ENCODE data around the gene DNAH10.
"Not testable (repeated sequence)": the region's sequence is repeated elsewhere in the genome, so short reads cannot be mapped to it uniquely, and the experiment has no call there.

The DNAH10 gene

DNA sequence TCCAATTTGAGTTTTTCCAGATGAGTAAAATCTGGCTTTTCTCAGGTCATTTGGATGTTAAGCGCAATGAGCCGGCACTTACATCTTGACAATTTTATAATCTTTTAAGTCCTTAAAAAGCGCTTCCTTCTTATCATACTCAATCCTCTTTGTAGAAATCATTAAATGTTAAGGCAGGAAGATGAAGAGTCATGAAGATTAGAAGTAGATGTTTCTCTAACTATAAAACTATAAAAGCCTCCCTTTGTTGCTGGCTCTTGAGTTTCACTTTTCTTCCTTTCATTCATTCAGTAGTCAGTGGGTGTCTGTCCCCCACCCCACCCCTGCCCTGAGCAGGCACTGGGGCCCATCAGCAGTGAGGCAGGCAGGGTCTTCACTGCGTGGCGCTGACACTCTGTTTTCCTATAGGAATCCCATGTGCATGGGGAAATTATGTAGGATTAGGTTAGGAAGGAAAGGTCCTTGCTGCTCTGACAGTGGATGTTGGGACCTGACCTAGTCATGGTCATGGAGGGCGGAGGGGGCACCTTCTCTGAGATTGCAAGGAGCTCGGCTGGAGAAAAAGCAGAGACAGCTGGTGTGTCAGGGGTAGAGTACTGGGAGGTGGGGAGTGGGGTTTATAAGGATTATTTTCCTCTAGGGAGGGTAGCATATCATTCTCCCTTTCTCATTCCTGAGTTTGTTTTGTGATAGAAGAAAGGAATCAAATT, 144.8 kb downstream of the DNAH10 start:
- DNase-seq (ENCODE audit: low read depth in 2 of 2), result no peak

DNA sequence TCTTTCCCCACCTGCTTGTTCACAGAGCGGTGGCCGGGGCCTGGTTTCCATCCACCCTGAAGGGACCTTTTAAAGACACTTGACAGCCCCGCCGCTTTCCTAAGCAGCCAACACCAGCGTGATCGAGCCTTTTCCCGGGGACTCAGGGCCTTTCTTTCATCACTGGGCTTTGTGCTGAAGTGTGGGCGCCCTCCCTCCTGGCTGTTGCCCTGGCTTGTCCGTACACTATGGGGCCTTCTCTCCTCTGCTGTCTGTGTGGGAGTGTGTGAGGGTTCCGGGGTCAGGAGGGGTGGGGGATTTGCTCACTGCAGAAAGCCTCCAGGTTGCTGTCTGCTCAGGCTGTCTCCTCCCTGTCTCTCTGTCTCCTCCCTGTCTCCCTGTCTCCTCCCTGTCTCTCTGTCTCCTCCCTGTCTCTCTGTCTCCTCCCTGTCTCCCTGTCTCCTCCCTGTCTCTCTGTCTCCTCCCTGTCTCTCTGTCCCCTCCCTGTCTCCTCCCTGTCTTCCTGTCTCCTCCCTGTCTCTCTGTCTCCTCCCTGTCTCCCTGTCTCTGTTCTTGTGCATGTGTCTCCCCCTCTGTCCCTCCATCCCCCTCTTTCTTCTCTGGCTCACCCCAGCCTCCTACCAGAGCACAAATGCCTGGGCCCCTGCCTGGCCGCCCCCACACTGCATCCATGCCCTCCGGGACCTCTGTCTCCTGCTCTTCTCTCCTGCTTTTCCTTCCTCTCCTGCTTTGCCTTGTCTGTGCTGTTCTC, 145.8 kb downstream of the DNAH10 start:
- no peak for DNase-seq (ENCODE audit: low read depth in 2 of 2)

DNA sequence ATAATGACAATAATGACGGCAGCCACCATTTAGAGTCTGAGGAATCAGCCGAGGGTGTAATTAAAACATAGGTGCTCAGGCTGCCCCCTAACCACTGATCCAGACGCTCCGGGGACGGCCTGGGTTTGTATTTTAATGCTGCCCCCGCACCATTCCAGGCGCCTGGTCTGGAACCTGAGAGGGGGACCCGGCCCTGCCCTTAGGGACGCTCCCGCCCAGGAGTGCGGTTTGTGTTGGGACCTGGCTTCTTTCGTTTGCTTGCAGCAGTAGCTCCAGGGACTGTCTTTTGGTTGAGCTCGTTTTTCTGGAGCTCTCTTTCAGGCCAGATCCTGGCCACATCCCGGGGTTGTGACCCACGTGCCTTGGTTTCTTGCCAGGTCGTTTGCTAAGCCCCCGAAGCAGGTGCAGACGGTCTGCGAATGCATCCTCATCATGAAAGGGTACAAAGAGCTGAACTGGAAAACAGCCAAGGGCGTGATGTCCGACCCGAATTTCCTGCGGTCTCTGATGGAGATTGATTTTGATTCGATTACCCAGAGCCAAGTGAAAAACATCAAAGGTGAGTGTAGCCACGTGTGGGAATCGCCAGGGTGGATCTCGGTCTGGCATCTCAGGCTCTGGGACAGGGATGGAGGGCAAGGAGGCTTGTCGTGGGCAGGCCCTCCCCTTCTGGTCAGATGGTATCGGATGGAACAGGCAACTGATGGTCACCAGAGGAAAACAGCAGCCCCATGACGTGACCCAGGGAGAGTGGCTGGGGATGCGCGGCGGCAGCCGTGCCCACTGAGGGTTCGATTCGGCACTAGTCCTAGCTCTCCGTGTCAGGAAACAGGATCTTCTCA, 147.0 kb downstream of the DNAH10 start:
- no peak for DNase-seq (ENCODE audit: low read depth in 2 of 2)

DNA sequence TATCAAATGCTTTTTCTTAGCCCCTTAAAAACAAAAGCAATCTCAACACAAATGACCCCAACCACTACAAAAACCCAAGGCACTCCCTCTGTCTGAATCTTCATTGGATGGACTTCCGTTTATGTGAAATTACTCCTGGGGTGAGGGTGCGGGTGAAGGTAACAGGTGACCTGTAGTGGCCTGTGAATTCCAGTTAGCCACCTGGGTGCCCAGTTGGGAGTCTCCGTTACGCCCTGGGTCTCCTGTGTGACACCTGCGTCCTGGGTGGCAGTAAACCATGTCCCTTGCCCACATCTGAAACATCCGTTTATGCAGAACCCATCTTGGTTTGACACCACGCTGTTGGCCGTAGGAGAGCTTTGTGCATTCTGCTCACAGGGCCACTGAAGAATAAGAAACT, 148.0 kb downstream of the DNAH10 start:
- DNase-seq (ENCODE audit: low read depth in 2 of 2), result no peak

DNA sequence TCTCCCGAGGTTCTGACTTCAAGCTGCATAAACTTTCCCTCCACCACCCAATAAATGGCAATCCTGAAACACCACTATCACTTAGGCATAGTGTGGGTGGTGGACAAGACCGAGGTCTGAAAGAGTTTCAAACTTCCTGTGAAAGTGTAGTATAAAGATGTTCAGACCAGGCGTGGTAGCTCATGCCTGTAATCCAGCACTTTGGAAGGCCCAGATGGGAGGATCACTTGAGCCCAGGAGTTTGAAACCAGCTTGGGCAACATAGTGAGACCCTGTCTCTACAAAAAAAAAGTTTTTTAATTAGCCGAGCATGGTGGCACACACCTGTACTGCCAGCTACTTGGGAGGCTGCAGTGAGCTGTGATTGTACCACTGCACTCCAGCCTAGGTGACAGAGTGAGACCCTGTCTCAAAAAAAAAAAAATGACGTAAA, 148.7 kb downstream of the DNAH10 start:
- DNase-seq (ENCODE audit: low read depth in 2 of 2), result no peak

DNA sequence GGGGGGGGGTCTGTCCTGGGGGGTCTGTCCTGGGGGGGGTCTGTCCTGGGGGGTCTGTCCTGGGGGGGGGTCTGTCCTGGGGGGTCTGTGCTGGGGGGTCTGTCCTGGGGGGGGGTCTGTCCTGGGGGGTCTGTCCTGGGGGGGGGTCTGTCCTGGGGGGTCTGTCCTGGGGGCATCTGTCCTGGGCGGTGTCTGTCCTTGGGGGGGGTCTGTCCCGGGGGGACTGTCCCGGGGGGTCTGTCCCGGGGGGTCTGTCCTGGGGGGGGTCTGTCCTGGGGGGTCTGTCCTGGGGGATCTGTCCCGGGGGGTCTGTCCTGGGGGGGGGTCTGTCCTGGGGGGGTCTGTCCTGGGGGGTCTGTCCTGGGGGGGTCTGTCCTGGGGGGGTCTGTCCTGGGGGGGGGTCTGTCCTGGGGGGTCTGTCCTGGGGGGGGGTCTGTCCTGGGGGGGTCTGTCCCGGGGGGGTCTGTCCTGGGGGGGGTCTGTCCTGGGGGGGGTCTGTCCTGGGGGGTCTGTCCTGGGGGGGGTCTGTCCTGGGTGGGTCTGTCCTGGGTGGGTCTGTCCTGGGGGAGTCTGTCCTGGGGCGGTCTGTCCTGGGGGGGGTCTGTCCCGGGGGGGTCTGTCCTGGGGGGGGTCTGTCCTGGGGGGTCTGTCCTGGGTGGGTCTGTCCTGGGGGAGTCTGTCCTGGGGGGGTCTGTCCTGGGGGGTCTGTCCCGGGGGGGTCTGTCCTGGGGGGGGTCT, 149.7 kb downstream of the DNAH10 start:
- DNase-seq (ENCODE audit: low read depth in 2 of 2), result not testable (repeated sequence)

DNA sequence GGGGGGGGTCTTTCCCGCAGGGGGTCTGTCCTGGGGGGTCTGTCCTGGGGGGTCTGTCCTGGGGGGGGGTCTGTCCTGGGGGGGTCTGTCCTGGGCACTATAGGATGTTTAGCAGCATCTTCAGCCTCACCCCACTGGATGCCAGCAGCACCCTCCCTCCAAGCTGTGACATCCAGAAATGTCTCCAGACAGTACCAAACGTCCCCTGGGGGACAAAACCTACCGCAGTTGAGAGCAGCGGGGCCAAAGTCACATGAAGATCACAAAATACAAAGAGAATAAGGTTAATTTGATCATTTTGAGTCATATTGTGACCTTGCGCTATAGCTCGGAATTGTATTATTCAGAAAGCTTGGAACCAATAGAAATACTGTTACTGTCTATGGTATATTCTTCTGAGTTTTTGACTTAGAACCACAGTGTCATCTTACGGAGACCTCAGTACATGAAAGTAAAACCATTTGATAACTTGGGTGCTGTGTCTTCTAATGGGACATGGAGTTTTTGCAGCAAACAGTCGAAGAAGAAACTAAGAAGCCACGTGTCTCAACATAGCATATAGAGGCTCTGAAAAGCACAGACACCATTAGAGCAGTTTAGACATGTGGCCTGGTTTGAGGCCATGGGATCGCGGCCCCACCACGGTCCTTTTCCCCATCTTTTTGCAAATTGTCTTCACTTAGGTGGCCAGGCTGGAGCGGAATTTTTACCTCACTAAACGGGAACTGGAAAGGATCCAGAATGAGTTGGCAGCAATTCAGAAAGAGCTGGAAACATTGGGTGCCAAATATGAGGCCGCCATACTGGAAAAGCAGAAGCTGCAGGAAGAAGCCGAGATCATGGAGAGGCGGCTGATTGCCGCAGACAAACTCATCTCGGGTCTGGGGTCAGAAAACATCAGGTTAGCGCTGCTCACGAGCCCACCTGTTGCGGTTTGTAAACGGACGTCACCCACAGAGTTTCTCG, 150.6 kb downstream of the DNAH10 start:
- DNase-seq (ENCODE audit: low read depth in 2 of 2), result no peak

DNA sequence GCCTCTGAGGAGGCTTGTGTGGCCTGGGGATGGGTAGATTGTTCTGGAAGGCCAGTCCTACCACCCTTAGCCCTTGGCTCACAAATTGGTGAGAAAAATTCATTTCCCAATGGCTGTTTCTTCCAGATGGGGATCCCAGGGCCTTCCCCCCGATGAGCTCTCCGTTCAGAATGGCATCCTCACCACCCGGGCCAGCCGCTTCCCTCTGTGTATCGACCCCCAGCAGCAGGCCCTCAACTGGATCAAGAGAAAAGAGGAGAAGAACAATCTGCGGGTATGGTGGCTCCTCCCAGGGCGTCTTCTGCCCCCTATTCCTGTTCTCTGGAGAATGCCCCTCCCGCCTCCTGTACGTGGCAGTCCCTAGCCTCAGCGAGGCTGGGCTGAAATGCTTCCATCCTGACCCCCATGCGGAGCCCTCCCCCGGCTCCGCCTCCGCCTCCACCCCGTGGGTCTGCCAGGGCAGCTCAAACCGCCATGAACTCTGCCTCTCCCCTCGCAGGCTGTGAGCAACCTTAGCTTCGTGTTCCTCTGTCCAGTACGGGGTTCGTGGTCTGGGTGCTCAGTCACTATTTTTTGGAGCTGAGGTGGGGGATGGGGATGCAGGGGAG, 152.7 kb downstream of the DNAH10 start:
- no peak for DNase-seq (ENCODE audit: low read depth in 2 of 2)

DNA sequence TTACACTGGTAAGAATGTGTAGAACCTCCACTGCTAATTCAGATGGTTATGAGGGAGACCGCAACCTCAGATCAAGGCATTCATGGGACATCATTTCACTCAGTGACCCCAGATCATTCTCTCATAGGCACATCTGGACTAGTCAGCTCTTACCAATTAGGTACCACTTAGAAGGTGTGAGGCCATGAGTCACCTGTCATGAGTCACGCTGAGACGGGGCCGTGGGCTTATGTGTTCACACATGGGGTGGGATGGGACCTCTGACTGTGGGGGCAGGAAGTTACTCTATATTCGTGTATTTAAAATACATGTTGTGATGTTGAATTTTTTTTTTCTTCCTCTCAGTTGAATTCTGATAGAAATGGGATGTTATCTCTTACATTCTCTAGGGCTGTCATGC, 154.6 kb downstream of the DNAH10 start:
- peak; percentile 33 to 36 for DNase-seq (ENCODE audit: low read depth in 2 of 2)

DNA sequence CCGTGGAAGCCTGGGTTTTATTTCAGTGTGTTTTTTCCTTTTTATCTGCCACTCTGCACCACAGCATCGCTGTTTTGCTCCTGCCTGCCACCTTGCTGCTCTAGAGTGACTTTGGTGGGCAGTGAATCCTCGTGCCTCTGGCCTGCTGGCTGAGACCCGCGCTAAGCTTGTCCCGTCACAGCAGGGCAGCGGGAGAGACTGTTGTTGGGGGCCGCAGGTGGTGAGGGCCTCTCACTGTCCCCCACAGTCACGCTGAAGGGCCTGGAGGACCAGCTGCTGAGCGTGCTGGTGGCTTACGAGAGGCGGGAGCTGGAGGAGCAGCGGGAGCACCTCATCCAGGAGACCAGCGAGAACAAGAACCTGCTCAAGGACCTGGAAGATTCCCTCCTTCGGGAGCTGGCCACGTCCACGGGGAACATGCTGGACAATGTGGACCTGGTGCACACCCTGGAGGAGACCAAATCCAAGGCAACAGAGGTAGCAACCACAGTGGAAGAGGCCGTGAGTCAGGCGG, 155.3 kb downstream of the DNAH10 start:
- no peak for DNase-seq (ENCODE audit: low read depth in 2 of 2)

DNA sequence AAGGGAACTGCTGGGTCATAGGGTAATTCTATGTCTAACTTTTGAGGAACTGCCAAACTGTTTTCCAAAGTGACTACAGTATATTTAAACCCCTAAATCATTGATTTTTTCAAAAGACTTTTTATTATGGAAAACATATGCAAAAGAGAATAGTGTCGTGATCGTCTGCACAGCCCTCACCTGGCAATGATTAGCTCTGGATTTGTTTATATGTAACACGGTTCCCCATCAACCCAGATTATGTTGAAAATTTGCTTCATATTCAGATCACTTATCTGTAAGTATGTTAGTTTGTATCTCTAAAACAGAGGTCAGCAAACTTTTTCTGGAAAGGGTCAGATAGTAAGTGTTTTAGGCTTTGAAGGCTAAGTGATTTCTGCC, 157.9 kb downstream of the DNAH10 start:
- no peak for DNase-seq (ENCODE audit: low read depth in 2 of 2)

DNA sequence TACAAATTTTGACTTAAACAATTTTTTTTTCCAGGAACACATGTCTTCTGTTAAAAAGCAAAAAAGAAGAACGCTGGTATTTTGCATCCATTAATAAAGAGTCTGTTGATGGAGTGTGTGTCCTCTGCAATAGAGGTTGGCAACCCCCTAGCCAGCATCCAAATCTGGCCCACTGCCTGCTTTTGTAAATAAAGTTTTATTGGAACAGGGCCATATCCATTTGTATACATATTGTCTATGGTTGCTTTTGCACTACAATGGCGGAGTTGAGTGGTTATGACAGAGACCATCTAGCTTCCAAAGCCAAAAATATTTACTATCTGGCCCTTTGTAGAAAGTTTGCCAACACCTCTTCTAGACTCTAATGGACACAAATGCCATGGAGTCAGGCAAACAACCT, 160.9 kb downstream of the DNAH10 start:
- no peak for DNase-seq (ENCODE audit: low read depth in 2 of 2)

DNA sequence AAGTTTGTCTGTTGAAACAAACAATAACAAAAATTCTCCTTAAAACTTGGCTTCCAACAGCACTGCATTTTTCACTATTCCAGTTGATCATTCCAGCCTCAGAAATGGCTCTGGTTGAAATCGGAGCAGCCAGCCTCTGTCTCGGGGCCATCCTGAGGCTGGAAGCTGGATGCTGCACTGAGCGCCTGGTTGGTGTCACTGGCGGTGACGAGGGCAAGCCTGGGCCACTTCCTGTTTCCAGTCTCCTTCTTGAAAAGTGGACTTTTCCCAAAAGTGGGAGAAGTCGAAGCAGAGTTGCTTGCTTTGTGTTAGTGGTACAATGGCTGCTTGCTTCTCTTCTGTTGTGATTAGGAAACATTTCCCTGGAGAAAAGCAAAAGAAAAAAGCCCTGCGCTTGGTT, 161.8 kb downstream of the DNAH10 start:
- DNase-seq (ENCODE audit: low read depth in 2 of 2), result no peak

DNA sequence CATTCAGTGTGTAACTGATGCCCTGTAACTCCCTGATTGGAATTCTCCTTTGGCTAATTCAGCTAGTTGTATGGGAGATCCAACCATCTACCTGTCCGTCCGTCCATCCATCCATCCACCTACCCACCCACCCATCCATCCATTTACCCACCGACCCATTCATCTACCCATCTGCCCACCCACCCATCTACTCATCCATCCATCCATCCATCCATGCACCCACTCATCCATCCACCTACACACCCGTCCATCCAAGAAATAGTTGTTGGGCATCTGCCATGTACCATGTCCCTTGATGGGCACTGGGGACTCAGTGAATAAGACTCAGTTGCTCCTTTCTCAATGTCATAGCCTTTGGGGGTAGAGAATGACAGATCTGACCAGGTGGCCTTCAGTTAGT, 162.4 kb downstream of the DNAH10 start:
- no peak for DNase-seq (ENCODE audit: low read depth in 2 of 2)

DNA sequence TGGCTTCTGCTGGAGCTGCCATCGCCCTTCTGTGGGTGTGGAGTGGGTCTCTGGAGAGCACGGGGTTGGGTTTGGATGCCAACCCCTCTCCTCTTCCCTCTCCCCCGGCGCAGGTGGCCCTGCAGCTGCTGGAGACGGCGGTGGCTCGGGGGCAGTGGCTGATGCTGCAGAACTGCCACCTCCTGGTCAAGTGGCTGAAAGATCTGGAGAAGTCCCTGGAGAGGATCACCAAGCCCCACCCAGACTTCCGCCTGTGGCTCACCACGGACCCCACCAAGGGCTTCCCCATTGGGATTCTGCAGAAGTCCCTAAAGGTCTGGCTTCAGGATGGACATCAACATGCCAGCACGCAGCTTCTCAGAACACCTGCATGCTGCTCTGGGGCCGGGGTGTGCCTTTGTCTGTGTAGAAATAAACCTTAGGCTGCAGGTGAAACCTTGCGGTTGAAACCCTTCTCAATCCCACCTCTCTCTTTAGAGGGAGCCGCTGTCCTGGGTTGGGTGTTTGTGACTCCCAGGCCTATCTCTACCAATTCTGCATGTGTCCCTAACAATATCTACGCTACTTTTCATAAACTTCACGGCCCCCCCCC, 166.3 kb downstream of the DNAH10 start:
- DNase-seq (ENCODE audit: low read depth in 2 of 2), result no peak

DNA sequence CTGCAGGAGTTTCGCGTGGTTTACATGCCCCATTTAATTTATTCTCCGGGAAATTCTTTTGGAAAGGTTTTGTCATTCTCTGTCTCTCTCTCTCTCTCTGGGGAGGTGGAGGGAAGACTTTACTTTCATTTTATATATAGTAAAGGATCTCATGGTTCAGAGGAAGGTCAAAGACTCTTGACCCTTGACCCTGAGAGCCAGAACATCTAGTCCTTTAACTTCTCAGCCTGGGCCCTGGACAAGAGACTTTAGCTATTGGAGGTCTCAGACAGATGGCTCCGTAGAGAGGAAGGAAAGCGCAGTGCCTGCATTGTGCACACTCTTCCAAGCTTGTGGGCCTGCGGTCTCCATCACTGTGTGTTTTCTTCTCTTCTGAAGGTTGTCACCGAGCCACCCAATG, 166.8 kb downstream of the DNAH10 start:
- no peak for DNase-seq (ENCODE audit: low read depth in 2 of 2)

DNA sequence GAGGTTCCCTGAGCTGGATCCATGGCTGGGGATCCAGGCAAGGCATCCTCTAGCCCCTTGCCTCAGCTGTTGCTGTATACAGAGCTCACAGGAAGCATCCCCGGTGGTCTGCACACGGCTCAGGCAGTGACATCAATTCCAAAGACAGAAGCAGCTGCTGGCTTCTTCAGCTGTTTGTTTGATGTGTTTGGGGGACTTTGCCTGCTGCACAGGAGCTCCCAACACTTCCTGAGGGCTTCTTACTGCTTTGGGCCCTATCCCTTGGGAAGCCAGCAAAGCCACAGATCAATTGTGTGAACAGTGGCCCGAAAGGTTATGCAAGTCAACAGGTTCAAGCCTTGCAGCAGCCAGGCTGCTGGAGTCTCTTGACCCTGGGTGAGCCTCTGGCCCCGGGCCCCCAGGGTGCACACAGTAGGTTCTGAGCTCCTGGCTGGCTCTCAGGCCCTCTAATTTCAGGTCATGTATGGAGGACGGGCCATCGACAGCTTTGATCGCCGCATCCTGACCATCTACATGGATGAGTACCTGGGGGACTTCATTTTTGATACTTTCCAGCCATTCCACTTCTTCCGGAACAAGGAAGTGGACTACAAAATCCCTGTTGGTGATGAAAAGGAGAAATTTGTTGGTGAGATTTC, 168.0 kb downstream of the DNAH10 start:
- DNase-seq (ENCODE audit: low read depth in 2 of 2), result no peak

DNA sequence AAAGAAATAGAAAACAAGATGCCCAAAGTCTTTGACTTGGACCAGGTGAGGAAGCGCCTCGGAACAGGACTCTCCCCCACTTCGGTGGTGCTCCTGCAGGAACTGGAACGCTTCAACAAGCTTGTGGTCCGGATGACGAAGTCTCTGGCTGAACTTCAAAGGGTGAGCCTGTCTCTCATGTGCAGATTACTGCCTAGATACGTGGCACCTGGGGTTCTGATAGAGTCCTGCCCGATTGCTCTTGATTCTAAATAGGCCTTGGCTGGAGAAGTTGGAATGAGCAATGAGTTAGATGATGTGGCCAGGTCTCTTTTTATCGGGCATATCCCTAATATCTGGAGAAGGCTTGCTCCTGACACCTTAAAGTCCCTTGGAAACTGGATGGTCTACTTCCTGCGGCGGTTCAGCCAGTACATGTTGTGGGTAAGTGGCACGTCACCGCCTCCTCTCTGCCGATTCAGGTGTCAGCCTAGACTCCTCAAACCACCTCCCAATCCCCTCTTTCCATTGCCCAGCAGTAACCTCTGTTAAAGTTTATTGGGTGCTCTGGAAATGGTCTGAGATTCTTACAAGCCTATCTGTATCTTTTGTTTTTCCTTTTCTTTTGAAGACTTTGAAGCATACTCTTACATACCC, 169.7 kb downstream of the DNAH10 start:
- DNase-seq (ENCODE audit: low read depth in 2 of 2), result peak in 1 of 2 experiments; percentile 16

DNA sequence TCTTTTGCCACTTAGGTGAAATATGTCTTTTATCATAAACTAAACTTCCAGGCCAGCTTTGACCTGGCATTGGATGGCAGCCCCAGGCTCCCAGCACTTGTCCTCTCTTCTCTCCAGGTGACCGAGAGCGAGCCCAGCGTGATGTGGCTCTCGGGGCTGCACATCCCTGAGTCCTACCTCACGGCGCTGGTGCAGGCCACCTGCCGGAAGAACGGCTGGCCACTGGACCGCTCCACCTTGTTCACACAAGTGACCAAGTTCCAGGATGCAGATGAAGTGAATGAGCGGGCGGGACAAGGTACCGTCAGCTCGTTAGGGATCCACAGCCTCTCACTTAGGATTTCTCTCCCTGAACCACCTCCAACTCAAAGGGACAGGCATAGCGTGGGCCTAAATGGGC, 171.1 kb downstream of the DNAH10 start:
- DNase-seq (ENCODE audit: low read depth in 2 of 2), result no peak
